GM18517 (cell line): ENCODE data around the gene THAP4.

Experiments
- ATAC-seq: cut with Tn5 transposase; IDR thresholded peaks from one replicate; pipeline ENCODE4 v1.9.1; 2021; ENCODE audit warnings: mild to moderate bottlenecking, moderate library complexity; ENCODE audit not compliant: unreplicated experiment

THAP4 gene

DNA sequence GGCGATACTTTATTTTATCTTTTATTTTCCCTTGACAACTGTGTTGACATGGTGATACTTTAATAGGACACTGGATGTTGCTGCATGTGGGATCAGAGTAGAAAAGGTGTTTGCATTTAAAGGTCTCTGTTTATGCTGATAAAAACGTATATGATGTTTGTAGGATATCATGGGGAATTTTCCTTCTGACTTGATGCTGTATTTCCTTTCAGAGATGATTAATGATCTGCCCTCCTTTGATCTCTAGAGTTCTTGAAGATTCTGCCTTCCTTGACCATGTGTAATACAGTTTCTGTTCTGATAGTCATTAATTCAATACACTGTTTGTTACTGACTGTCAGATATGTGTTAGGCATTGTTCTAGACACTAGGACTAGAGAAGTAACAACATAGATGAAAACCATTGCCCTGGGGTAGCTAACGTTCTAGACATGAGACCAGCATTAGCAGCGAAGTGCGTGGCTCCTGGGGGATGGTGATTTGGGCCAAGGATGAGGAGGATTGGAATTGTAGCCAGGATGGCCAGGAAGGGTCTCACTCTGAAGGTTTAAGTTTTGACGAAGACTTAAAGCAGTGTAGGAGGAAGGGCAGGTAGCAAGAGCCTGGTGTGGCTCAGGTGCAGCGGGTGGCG, 3.3 kb upstream of the THAP4 start:
- ATAC-seq, result no peak

DNA sequence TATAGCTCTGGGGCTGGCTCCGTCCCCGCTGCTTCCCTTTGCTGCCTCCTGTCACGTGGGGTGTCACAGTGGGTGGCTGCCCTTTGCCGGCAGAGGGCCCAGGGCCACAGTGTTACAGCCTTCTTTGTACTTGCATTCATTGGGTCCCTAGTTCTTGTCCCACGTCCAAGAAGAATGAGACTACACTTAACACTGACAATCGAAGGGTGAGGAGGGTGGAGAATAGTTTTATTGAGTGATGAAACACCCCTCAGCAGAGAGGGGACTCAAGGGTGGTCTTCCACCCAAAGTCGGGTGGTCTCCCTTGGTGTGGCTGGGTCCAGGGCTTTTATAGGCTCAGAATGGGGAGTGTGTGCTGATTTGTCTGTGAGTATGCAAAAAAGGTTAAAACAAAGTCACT, 2.4 kb upstream of the THAP4 start:
- ATAC-seq, result no peak

DNA sequence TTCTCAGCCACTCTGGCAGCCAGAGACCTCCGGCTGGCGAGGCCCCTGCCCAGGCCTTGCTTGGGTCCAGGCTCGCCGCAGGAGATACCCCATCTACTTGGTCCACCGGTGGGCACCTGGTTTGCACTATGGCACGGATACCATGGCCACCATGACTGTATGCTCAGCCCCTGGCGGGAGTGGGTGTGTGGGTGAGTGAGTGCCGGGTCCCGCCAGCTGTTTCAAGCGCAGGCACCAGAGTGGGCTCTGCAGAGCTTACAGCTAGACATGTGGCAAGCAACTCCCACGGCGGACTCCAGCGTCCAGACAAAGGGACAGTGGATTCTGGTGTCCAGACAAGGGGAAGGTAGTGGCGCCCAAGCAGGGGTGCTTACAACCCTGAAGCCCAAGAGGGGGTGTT, 2.0 kb upstream of the THAP4 start:
- no peak for ATAC-seq

DNA sequence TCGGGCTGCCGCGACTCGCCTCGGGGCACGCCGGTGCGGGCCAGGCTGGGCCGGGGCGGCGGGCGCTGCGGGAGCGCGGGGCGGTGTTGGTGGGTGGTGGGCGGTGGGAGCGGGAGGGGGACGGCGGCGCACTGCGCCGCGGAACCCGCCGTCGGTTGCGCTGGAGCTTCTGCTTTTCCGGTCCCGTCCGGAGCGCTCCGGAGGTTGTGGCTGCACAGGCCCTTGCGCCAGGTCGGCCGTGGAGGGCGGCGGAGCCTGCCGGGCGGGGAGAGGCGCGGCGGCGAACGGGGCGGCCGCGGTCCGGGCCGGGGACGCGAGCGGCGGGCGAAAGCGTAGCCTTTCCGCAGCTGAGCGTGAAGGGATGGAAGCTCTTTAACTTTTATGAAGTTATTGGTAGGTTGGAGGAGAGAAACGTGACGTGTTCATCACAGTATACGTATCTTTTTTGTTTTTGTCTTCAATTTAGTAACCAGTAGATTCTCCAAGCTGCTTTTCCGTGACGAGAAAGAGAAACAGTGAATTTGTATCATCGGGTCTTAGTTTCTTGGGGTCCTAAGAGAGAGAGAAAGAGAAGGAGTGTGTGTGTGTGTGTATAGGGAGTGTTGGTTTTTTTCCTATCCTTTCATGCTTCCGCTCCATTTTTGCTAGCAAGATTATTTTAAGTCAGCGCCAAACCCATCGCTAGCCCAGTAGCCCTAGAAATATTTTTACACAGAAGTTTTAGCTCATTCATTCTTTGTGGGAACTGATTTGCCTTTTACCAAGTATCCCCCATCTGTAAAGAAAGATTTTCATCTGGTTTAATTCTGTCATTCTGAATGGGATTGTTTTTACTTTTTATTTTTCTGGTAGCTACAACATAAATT, 1.1 kb upstream of the THAP4 start:
- peak; percentile 16 for ATAC-seq

DNA sequence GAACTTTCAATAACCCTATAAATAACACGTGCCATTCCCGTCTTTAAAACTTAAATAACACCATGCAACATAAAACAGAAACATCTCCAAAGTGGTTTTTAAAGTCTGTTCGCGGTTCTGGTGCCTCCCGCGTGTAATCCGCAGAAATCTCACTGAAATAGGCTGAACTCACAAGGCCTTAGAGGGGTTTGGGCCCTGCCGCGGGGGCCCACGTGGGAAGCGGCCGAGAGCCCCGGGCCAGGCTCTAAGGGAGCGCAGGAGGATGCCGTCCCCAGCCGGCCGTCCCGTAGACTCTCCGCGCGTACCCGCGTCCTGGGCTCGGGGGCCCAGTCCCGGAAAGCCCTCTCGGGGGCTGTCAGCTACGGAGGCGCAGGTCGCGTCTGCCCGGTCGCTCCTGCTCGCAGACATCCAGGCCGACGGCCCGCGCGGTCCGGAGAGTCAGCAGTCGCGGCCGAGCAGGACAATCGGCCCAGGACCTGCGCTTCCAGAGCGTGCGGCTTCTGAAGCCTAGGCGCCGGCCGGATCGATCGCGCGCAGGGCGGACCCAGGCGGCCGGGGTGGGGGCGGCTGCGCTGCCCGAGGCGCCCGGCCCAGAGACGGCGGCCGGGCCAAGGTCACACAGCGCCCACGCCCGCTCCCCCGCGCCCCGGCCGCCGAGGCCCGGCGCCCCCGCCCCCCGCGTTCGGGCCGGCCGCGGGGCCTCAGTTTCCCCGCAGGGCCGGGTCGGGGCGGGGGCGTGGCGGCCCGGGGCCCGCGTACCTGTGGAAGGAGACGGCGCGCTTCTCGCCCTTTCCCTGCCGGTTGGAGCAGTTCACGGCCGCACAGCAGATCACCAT, 558 bp downstream of the THAP4 start:
- ATAC-seq, result peak; percentile 28

DNA sequence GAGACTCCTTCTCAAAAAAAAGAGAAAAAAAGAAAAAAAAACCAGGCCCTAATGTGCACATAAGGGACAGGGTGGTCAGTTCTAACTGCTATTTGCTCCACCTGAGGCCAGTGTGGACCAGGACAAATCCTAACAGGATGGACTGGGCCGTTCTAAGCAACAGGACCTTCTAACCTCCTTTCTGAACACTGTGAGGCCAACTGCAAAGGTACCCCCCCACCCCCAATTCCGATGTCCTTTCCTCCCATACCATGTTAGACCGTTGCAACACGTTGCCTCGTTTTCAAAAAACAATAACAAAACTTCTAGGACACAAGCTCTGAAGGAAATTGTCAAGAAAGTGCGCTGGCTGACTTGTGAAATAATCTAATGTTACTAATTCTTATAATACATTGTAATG, 1.2 kb downstream of the THAP4 start:
- no peak for ATAC-seq

DNA sequence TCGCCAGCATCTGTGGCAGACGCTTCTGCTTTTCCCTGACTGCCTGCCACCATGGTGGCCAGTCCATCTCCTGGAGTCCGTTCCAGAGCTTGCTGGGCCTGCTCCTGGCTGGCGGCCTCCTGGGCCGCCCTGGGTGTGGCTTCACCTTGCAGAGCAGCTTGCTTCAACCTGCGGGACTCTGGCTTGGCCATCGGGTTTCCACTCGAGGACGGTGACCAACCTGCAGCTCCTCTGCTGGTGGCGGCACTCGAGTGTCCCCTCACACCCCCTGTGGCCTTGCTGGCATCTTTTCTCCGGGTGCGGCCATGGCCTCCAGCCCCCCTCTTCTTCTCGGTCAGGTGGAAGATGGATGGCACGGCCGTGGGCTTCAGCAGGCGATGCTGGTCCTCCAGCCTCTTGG, 3.4 kb downstream of the THAP4 start:
- ATAC-seq, result no peak

DNA sequence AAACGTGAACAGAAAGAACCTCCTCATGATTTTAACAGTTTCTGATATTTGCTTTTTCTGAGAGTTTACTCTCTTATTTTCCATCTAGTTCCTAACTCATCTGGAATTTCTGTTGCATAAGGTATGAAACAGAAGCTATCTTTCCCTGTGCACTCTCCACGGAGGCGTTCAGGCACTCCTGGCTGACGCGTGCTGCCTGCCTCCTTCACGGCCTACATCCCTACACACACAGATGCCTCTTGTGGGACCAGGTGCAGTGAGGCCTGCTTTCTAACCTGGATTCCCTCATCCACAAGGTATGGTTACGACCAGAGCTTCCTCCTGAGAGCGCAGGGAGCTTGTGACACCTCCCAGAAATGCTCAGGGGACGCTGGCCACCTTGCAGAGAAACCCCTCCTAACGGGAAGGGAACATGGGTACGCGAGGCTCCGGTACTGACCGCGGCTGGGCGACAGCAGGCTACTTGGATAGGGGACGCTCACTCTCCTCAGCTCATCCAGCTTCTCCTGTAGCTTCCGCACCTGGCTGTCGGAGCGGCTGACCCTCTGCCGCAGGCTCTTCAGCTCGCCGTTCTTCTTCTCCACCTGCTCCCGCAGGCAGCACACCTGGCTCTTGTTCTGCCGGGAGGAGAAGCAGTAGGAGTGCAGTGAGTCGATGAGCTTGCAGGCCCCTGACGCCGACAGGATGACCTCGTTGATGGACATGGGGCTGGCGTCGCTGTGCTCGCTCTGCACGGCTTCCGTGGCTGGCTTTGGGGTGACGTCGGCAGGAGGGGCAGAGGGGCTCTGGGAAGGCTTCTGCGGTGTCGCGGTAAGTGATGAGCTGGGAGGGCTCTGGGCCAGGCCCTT, 4.3 kb downstream of the THAP4 start:
- no peak for ATAC-seq

DNA sequence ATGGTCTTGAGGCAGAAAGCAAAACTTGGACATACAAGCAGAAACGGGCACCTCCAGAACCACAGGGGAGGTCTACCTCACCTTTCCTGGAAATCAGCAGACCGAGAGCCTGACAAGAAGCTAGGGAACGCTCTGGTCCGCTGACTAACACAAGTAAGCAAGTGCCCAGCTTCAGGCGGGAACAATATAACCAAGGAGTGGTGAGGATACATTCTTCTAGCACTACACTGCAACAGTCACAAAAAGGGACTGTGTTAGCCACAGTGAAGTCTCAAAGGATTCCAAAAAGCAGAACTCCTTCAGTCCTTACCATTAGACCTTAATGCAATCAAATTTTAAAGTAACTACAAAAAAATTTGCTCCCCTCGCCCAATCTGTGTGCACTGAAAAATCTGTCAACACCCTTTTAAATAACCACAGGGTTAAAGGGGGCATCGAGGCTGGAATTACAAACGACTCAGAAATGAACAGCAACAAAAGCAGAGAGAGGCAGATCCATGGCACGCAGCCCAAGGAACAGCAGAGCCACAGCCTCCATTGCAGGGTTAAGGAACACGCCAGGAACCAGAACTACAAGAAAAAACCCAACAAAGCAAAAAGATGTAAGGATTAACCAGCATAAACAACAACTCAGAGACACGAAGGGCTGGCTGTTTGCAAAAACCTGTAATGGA, 7.1 kb downstream of the THAP4 start:
- ATAC-seq, result no peak

DNA sequence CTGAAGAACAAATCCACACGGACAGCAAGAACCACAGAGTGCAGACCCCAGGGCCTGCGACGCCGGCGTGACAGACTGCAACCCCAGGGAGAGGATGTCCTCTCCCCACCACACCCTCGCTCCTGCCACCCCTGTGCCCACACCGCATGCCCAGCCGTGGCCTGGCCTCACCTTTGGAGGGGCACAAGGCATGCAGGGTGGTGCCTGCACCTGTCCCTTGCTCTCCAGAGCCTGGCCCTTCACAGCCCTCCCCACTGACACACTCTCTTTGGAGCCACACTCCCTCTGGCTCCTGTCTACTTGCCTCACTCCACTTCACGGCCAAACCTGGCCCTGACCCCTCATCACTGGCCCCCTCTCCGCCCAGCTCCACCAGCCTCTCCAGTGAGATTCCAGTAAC, 9.3 kb downstream of the THAP4 start:
- ATAC-seq, result no peak

DNA sequence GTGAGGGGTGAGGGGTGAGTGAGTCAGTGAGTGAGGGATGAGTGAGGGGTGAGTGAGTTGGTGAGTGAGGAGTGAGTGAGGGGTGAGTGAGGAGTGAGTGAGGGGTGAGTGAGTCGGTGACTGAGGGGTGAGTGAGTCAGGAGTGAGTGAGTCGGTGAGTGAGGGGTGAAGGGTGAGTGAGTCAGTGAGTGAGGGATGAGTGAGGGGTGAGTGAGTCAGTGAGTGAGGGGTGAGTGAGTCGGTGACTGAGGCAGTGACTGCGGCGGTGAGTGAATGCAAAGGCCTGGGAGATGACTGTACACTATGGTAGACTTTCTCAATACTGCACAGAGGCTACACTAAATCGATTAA, 16.6 kb downstream of the THAP4 start:
- no peak for ATAC-seq

DNA sequence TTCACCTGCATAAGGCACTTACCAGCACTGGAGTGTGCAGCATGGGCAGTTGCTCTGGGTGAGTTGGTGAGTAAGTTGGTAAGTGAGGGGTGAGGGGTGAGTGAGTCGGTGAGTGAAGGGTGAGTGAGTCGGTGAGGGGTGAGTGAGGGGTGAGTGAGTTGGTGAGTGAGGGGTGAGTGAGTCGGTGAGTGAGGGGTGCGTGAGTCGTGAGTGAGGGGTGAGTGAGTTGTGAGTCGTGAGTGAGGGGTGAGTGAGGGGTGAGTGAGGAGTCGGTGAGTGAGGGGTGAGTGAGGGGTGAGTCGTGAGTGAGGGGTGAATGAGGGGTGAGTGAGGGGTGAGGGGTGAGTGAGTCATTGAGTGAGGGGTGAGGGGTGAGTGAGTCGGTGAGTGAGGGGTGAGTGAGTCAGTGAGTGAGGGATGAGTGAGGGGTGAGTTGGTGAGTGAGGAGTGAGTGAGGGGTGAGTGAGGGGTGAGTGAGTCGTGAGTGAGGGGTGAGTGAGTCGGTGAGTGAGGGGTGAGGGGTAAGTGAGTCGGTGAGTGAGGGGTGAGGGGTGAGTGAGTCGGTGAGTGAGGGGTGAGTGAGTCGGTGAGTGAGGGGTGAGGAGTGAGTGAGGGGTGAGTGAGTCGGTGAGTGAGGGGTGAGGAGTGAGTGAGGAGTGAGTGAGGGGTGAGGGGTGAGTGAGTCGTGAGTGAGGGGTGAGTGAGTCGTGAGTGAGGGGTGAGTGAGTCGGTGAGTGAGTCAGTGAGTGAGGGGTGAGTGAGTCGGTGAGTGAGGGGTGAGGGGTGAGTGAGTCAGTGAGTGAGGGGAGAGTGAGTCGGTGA, 17.1 kb downstream of the THAP4 start:
- no peak for ATAC-seq

DNA sequence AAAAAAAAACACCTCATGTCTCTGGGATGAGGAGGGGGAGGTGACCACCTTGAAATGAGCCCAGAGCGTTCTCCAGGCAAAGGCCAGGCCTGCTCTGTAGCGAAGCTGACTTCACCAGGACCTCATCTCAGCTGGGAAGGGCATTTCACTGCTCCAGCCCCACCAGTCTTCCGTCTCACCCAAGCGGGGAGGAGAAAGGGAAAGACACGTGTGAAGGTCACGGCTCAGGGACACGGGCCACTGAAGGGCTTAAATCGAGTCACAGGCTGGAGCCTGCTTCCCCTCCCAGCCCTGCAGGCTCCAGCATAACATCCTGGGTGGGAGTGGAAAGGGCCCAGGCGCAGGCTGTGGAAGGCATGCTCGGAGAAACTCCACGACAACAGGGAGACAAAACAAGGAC, 18.1 kb downstream of the THAP4 start:
- no peak for ATAC-seq

DNA sequence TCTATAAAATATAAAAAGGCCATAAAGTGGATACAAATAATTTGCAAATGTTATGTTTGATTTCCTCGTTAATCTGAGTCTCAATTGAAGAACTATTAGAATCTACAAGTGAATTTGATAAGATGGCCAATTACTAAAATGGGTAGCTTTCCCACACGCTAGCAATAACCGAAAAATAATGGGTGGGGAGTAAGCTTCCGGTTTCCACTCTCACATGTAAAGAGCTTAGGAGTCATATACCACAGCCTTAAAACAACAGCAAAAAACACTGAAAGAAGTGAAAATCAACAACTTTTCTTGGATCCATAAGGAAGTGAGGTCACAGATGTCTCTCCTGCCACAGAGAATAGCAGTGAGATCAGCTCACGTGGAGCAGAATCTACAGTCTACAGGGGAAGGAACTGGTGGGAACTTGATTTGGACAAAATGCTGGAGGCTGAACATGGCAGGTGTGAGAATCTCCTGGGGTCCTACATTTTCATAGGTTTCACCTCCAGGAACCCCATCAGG, 18.6 kb downstream of the THAP4 start:
- no peak for ATAC-seq

DNA sequence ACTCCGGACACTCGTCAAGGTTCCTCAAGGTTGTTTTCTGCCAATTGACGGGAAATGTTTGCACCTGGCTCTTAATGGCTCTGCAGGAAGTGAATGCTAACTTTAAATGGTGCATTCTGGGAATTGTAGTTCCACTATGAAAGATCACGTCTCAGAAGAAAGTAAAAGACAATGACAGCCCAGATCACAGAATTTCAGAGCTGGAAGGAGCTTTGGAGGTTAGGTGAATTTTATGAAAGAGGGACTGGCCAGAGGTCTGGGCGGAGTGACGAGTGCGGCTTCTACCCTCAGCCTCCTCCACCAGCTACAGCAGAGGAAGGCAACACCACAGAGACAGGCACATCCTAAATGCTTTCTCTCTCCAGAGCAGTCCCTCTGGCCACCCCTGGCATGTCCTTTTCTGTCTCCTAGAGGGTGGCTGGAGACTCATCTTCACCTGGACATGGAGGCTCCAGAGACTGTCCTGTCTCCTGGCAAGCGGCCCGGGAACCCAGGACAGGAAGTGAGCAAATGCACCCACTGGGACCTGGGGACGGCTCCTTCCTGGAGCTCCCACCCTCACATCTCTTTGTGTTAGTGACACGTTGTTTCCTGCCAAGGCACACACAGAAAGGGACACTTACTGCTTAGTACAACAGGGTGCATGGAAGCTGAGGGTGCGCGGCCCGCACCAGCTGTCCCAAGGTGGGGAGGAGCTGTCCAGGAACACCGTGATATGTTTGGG, 19.4 kb downstream of the THAP4 start:
- ATAC-seq, result no peak

DNA sequence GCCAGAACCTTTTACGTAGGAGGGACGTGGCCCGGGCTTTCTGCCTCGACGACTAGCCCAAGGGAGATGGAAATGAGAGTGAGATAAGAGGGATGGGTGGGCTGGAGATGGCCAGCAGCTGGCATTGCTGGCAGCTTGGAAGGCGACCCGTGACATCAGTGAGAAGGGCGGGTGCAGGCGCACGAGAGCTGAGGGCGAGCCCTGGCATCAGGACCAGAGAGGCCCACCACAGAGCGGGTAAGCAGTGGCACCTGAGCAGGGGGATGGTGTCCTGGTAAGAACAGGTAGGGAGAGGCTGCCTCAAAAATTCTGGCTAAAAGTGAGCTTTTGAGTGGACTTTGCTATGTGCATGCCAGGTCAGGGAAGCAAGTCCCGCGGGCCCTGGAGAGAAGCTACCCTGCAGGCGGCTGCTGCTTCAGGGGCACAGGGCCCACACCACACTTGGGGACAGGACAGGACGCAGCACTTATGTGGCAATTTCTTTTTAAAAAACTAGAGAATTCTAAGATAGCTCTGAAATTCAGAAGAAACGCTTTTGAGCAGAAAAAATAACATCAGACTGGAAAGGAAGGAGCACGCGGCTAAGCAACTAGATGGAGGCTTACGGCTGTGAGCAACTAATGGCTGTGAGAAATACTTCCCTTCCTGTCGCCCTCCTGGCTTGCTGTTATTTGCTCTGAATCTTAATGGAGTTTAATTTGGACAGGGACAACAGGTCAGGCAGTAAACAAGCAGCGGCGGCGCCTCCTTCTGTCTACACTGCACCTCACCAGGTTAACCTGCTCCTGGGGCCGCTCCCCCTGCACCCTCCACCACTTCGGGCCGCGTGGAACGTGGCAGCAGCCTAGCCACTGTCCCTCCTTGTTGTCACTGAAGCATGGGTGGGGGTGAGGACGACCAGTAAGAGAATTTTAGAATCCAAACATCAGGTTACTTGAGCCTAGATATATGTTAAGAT, 20.5 kb downstream of the THAP4 start:
- no peak for ATAC-seq

DNA sequence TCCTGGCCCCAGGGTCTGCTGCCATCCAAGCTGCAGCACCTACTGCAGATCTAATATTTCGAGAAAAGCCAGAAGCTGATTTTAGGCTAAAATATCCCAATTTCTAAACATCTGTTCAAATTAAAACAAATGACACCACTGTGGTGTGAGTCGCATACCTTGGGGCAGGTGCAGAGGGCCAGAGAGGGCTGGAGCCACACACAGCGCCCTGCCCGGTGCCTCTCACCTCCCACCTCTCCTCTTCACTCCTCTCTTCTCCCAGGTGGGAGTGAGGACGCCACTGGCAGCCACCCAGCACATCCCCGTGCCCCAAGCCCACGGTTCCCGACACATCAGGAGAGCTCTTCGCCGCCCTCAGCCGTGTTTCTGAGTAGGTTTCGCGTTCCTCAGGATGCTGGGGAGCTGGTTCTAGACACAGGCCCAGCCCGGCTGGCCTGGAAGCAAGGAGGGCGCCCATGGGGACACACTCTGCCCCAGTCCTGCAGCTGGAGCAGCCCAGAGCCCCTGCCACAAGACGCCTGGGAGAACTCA, 21.4 kb downstream of the THAP4 start:
- no peak for ATAC-seq
